GM19468 (cell line): ENCODE data around the gene FAM20A.

Source experiments
- ATAC-seq: cut with Tn5 transposase; IDR thresholded peaks from one replicate; pipeline ENCODE4 v1.9.1; 2021; ENCODE audit warnings: mild to moderate bottlenecking, moderate library complexity, moderate number of reproducible peaks; ENCODE audit not compliant: unreplicated experiment; ENCODE audit errors: extremely low read depth

Gene FAM20A

GRCh38 chr17:68600931-68601564 is at the start of gene FAM20A:
Gene FAM20A, minus strand, starts transcription at chr17:68601367. Its CDS starts 701 bp downstream, at chr17:68600666.
- ATAC-seq: no peak

- no peak for ATAC-seq
Observed at GRCh38 chr17:68649324-68649723, 48.2 kb upstream of the FAM20A start.

- ATAC-seq: no peak
Observed at GRCh38 chr17:68646626-68647526, 45.7 kb upstream of the FAM20A start.

- ATAC-seq: no peak
Observed at GRCh38 chr17:68642118-68642412, 40.9 kb upstream of the FAM20A start.

- no peak for ATAC-seq
Observed at GRCh38 chr17:68641276-68642117, 40.3 kb upstream of the FAM20A start.

- ATAC-seq: no peak
Observed at GRCh38 chr17:68640242-68640989, 39.2 kb upstream of the FAM20A start.

GRCh38 chr17:68634345-68634876 is 33.2 kb upstream of the FAM20A start:
- no peak for ATAC-seq

GRCh38 chr17:68628576-68628957 is 27.4 kb upstream of the FAM20A start:
- ATAC-seq: no peak

- ATAC-seq: no peak
Observed at GRCh38 chr17:68627956-68628575, 26.9 kb upstream of the FAM20A start.

- no peak for ATAC-seq
Observed at GRCh38 chr17:68624381-68624780, 23.2 kb upstream of the FAM20A start.

GRCh38 chr17:68623811-68624210 is 22.6 kb upstream of the FAM20A start:
- no peak for ATAC-seq

- ATAC-seq: no peak
Observed at GRCh38 chr17:68622423-68622822, 21.3 kb upstream of the FAM20A start.

- ATAC-seq: no peak
Observed at GRCh38 chr17:68621065-68621464, 19.9 kb upstream of the FAM20A start.

- ATAC-seq: no peak
Observed at GRCh38 chr17:68616334-68616733, 15.2 kb upstream of the FAM20A start.

- no peak for ATAC-seq
Observed at GRCh38 chr17:68614718-68615117, 13.6 kb upstream of the FAM20A start.

- ATAC-seq: no peak
Observed at GRCh38 chr17:68613739-68614298, 12.7 kb upstream of the FAM20A start.

- no peak for ATAC-seq
Observed at GRCh38 chr17:68612923-68613292, 11.7 kb upstream of the FAM20A start.

- ATAC-seq: no peak
Observed at GRCh38 chr17:68612209-68612922, 11.2 kb upstream of the FAM20A start.
